Measurements from ENCODE around the gene E2F4. TPM values are rescaled to one million over a fixed set of nuclear protein-coding genes. Genes with fewer than 3 reads are reported as not detected.

The E2F4 gene
- total and polyA plus RNA-seq, 2 of the 13 experiments (the other 11 are each of a cell fraction or from before 2014, with no cell fraction given): 84.8 to 91.2 TPM

DNA sequence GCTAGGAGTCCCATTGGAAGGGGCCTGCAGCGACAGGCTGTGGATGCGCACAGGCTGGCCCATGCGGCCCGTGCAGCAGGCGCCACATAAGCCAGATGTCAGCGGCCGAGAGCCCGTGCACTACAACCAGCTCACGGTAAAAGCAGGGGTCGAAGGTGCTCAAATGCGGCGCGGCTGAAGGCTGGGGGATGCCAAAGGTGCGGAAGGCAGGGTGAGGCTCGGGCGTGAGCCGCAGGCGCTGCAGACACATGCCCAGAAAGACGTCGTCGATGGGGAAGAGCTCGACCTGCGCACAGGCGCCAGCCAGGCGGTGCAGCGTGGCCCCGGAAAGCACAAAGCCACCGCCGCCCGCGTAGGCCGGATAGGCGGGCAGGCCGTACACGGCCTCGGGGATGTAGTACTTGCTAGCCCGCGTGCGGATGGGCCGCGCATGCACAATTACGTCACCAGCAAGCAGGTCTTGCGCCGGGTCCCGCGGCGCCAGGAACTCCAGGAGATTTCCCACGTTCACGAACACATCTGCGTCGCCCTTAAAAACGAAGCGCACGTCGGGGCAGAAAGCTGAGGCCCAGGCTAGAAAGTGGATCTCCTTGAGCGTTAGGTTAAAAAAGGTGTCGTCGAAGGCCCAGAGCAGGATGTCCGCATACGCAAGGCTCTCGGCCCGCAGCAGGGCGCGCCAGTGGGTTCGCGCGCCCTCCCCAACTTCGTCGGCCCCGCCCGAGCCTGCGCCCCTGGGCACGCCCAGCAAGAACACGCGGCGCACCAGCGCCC lies 42.5 kb upstream of the E2F4 start (continued):
- peak; percentile 17; the same call in 1 of the 2 replicates for TF ChIP-seq GABPB1 (CRISPR knock-in tag; IDR thresholded peaks at IDR 0.05)
- no peak for TF ChIP-seq JARID2 (CRISPR knock-in tag; IDR thresholded peaks at IDR 0.05; ENCODE audit: insufficient replicate concordance)
- TF ChIP-seq ZNF33B (CRISPR knock-in tag; IDR thresholded peaks at IDR 0.05): no peak
- TF ChIP-seq SP4 (CRISPR knock-in tag; IDR thresholded peaks at IDR 0.05): 0 out of 2 replicates have a peak, but pooled peaks have one; percentile 60
- TF ChIP-seq HOXA7 (CRISPR knock-in tag; IDR thresholded peaks at IDR 0.05): no peak
- TF ChIP-seq, protein P1, sequence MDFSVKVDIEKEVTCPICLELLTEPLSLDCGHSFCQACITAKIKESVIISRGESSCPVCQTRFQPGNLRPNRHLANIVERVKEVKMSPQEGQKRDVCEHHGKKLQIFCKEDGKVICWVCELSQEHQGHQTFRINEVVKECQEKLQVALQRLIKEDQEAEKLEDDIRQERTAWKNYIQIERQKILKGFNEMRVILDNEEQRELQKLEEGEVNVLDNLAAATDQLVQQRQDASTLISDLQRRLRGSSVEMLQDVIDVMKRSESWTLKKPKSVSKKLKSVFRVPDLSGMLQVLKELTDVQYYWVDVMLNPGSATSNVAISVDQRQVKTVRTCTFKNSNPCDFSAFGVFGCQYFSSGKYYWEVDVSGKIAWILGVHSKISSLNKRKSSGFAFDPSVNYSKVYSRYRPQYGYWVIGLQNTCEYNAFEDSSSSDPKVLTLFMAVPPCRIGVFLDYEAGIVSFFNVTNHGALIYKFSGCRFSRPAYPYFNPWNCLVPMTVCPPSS (IDR thresholded peaks at IDR 0.05): no peak
- TF ChIP-seq SMYD3 (CRISPR knock-in tag; IDR thresholded peaks at IDR 0.05): peak; percentile 38; the same call in 1 of the 2 replicates
- TF ChIP-seq, protein P2, sequence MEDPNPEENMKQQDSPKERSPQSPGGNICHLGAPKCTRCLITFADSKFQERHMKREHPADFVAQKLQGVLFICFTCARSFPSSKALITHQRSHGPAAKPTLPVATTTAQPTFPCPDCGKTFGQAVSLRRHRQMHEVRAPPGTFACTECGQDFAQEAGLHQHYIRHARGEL (CRISPR knock-in tag; IDR thresholded peaks at IDR 0.05): no peak
- no peak for TF ChIP-seq PITX1 (CRISPR knock-in tag; IDR thresholded peaks at IDR 0.05)
- 0 out of 2 replicates have a peak, but pooled peaks have one; percentile 27 for TF ChIP-seq ZBTB20 (CRISPR knock-in tag; IDR thresholded peaks at IDR 0.05; ENCODE audit: borderline replicate concordance, low read depth)
- TF ChIP-seq, protein P3, sequence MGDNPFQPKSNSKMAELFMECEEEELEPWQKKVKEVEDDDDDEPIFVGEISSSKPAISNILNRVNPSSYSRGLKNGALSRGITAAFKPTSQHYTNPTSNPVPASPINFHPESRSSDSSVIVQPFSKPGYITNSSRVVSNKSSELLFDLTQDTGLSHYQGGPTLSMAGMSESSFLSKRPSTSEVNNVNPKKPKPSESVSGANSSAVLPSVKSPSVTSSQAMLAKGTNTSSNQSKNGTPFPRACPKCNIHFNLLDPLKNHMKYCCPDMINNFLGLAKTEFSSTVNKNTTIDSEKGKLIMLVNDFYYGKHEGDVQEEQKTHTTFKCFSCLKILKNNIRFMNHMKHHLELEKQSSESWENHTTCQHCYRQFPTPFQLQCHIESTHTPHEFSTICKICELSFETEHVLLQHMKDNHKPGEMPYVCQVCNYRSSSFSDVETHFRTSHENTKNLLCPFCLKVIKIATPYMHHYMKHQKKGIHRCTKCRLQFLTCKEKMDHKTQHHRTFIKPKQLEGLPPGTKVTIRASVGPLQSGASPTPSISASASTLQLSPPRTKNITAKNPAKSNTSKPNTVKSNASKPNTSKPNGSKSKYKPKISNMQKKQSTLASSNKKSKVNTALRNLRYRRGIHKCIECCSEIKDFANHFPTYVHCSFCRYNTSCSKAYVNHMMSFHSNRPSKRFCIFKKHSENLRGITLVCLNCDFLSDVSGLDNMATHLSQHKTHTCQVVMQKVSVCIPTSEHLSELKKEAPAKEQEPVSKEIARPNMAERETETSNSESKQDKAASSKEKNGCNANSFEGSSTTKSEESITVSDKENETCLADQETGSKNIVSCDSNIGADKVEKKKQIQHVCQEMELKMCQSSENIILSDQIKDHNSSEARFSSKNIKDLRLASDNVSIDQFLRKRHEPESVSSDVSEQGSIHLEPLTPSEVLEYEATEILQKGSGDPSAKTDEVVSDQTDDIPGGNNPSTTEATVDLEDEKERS (CRISPR knock-in tag; IDR thresholded peaks at IDR 0.05): 0 out of 2 replicates have a peak, but pooled peaks have one; percentile 57
- TF ChIP-seq AGO1 (IDR thresholded peaks at IDR 0.05; ENCODE audit: low read depth, low read length, poor library complexity, severe bottlenecking): peak; percentile 95
- no peak for TF ChIP-seq ZNF343 (CRISPR knock-in tag; IDR thresholded peaks at IDR 0.05)
- TF ChIP-seq, protein P4, sequence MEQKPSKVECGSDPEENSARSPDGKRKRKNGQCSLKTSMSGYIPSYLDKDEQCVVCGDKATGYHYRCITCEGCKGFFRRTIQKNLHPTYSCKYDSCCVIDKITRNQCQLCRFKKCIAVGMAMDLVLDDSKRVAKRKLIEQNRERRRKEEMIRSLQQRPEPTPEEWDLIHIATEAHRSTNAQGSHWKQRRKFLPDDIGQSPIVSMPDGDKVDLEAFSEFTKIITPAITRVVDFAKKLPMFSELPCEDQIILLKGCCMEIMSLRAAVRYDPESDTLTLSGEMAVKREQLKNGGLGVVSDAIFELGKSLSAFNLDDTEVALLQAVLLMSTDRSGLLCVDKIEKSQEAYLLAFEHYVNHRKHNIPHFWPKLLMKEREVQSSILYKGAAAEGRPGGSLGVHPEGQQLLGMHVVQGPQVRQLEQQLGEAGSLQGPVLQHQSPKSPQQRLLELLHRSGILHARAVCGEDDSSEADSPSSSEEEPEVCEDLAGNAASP (CRISPR knock-in tag; IDR thresholded peaks at IDR 0.05; ENCODE audit: borderline replicate concordance): no peak
- TF ChIP-seq ZNF235 (CRISPR knock-in tag; IDR thresholded peaks at IDR 0.05; ENCODE audit: borderline replicate concordance): no peak
- TF ChIP-seq, protein P5, sequence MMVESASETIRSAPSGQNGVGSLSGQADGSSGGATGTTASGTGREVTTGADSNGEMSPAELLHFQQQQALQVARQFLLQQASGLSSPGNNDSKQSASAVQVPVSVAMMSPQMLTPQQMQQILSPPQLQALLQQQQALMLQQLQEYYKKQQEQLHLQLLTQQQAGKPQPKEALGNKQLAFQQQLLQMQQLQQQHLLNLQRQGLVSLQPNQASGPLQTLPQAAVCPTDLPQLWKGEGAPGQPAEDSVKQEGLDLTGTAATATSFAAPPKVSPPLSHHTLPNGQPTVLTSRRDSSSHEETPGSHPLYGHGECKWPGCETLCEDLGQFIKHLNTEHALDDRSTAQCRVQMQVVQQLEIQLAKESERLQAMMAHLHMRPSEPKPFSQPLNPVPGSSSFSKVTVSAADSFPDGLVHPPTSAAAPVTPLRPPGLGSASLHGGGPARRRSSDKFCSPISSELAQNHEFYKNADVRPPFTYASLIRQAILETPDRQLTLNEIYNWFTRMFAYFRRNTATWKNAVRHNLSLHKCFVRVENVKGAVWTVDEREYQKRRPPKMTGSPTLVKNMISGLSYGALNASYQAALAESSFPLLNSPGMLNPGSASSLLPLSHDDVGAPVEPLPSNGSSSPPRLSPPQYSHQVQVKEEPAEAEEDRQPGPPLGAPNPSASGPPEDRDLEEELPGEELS (CRISPR knock-in tag; IDR thresholded peaks at IDR 0.05): no peak
- peak; percentile 88; the same call in 1 of the 2 replicates for TF ChIP-seq PAF1 (CRISPR knock-in tag; IDR thresholded peaks at IDR 0.05)
- no peak for TF ChIP-seq WIZ (CRISPR knock-in tag; IDR thresholded peaks at IDR 0.05)
